GM19099 (cell line): ENCODE data around the gene ARMC8.

Experiments
- POLR2A ChIP-seq: IDR thresholded peaks from 3 replicates; pipeline ENCODE4 v1.6.1; 2011; ENCODE audit warnings: low read depth; ENCODE audit not compliant: insufficient read length; ENCODE audit errors: extremely low read depth

Gene ARMC8

GRCh38 chr3:138259126-138259525, 72.0 kb downstream of the ARMC8 start:
- TF ChIP-seq POLR2A = no peak

- TF ChIP-seq POLR2A = no peak
Observed at GRCh38 chr3:138260611-138261010, 73.5 kb downstream of the ARMC8 start.

GRCh38 chr3:138263104-138263503, 76.0 kb downstream of the ARMC8 start:
- no peak for TF ChIP-seq POLR2A

- TF ChIP-seq POLR2A = no peak
Observed at GRCh38 chr3:138265745-138266144, 78.6 kb downstream of the ARMC8 start.

GRCh38 chr3:138267083-138267482, 80.0 kb downstream of the ARMC8 start:
- no peak for TF ChIP-seq POLR2A

- TF ChIP-seq POLR2A = no peak
Observed at GRCh38 chr3:138270245-138270644, 83.1 kb downstream of the ARMC8 start.

- no peak for TF ChIP-seq POLR2A
Observed at GRCh38 chr3:138271189-138271794, 84.2 kb downstream of the ARMC8 start.

- no peak for TF ChIP-seq POLR2A
Observed at GRCh38 chr3:138281561-138281960, 94.5 kb downstream of the ARMC8 start.

- TF ChIP-seq POLR2A = no peak
Observed at GRCh38 chr3:138282836-138283235, 95.7 kb downstream of the ARMC8 start.

GRCh38 chr3:138284079-138284478, 97.0 kb downstream of the ARMC8 start:
- TF ChIP-seq POLR2A = no peak

GRCh38 chr3:138284957-138285477, 97.9 kb downstream of the ARMC8 start:
- TF ChIP-seq POLR2A = no peak

GRCh38 chr3:138289260-138289659, 102.2 kb downstream of the ARMC8 start:
- no peak for TF ChIP-seq POLR2A

GRCh38 chr3:138289701-138290100, 102.6 kb downstream of the ARMC8 start:
- no peak for TF ChIP-seq POLR2A

GRCh38 chr3:138296639-138297038, 109.5 kb downstream of the ARMC8 start:
- TF ChIP-seq POLR2A = no peak

GRCh38 chr3:138297059-138297607, 110.0 kb downstream of the ARMC8 start:
- no peak for TF ChIP-seq POLR2A

GRCh38 chr3:138297876-138298275, 110.8 kb downstream of the ARMC8 start:
- TF ChIP-seq POLR2A = no peak

GRCh38 chr3:138300647-138301046, 113.5 kb downstream of the ARMC8 start:
- no peak for TF ChIP-seq POLR2A

- TF ChIP-seq POLR2A = no peak
Observed at GRCh38 chr3:138303474-138303873, 116.4 kb downstream of the ARMC8 start.

- no peak for TF ChIP-seq POLR2A
Observed at GRCh38 chr3:138307899-138308298, 120.8 kb downstream of the ARMC8 start.
